NB4 (cell line): Measurements from ENCODE around the gene CACYBP.

Experiments
- CTCF ChIP-seq: IDR thresholded peaks from one replicate; pipeline ENCODE4 v1.5.1; 2012; ENCODE audit warnings: low read depth, low read length
- MAX ChIP-seq: IDR thresholded peaks from 2 replicates; pipeline ENCODE4 v1.6.1; 2011; ENCODE audit warnings: low read depth, low read length
- MYC ChIP-seq: IDR thresholded peaks from 2 replicates; pipeline ENCODE4 v1.6.1; 2011; ENCODE audit warnings: low read depth, low read length
- POLR2A ChIP-seq: IDR thresholded peaks from 2 replicates; pipeline ENCODE4 v1.6.1; 2011; ENCODE audit warnings: mild to moderate bottlenecking; ENCODE audit not compliant: insufficient read length; ENCODE audit errors: extremely low read depth

GRCh38 chr1:174996476-174996875 lies 3.3 kb upstream of the CACYBP start:
- TF ChIP-seq CTCF (no peak), POLR2A (no peak), MAX (no peak), MYC (no peak)
